ENCODE measurements around the gene POU3F3. TPM values are rescaled to one million over a fixed set of nuclear protein-coding genes. Genes with fewer than 3 reads are reported as not detected.

POU3F3 gene
- total RNA-seq, 1 donor from 2014 or later, result not detected

DNA sequence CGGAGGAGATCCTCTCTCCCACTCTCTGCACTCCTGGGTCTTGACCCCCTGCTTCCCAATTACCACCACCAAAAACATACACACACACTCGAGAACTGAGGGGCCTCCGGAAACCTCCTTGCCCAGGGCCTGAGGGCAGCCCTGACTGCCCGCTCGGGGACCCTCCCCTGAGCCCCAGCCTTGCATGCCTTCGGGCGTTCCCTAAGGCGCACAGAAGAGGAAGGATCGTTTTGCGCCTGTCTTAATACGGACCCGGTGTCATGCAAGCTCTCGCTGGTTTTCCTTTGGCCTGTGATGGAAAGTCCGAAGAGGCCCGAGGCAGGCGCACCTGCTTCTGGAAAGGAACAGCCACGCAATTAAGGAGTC lies 19.8 kb downstream of the POU3F3 start:
- intact Hi-C loops (cut with micrococcal nuclease), result loop anchor here (2.0 kb wide), 1 partner anchor 25 kb away; no protein-coding TSS in a partner anchor

GRCh38 chr2:104874230-104874629 lies 20.3 kb downstream of the POU3F3 start:
- intact Hi-C loops (cut with micrococcal nuclease), result no loop called here

DNA sequence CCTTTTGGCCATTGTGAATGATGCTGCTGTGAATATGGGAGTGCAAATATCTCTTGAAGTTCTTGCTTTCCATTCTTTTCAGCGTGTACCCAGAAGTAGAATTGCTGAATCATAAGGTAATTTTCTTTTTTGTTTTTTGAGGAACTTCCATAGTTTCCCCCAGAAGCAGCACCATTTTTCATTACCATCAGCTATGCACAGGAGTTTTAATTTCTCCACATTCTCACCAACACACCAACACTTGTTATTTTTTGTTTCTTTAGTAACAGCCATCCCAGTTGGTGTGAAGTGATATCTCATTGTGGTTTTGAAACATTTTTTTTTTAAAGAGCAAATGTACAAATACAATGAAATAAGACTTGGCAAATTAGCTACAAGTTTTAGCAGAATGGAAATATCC lies 21.3 kb downstream of the POU3F3 start:
- intact Hi-C loops (cut with micrococcal nuclease), result no loop called here

DNA sequence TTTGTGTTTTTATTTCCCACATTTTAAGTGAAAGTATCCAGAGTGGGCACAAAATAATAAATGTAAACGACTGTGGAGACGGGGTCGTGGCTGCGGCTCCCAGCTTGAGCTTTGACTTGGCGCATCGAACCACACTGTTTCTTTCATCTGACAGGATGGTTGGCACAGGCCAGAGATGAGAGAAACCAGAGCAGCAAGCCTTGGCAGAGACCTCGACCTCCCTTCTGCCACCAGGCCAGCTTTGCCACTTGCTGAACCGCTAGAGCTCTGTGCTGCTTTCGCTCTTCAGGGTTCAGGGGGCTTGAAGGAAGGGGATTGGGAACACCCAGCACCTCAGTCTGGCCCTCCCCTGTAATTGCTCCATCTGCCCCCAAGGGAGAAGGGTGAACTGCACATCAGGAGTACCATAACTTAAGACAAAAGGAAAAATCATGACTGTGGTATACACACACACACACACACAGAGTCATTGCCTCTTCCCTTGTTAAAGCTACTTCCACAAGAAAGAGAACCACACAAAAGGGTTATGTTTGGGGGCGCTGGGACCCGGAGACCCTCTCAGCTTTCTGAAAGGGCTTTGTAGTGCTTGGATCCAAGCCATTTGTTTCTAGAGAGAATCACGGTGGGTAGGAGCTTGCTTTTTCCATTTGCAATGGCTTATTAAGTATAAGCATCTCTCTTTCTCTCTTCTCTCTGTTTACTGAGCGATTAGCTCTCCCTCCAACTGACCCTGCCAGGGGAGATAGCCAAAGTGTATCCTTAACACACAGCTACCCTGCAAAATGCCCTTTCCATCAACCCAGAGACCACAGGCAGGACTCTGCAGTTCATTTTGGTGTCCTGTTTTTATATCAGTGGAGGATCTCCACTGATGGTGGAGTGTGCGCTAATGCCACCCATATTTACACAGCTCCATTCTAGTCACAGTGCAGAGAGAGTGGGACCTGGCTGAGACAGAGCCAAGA lies 23.0 kb downstream of the POU3F3 start:
- intact Hi-C loops (cut with micrococcal nuclease), result no loop called here

DNA sequence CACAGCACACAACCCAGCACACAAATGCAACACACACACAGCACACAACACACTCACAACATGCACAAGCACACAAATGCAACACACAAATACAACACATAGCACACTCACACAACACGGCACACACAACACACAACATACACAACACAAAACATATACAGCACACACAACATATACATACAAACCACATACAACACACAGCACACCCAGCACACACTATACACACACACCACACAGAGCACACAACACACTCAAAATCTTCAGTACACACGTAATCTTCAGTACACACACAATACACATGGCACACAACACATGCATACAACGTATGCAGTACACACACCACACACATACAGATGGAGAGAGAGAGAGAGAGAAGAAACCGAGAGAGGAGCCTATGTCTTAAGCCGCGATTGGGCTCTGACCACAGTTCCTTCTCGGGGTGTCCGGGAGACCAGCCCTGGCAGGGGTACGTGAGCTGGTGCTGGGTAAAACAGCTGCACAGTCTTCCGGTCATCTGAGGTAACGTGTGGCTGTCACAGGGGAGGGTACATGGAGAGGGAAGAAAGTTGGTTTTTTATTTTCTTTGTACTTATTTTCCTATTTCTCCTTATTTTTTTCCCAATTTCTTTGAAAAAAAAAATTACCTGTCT lies 25.1 kb downstream of the POU3F3 start:
- intact Hi-C loops (cut with micrococcal nuclease), result no loop called here

DNA sequence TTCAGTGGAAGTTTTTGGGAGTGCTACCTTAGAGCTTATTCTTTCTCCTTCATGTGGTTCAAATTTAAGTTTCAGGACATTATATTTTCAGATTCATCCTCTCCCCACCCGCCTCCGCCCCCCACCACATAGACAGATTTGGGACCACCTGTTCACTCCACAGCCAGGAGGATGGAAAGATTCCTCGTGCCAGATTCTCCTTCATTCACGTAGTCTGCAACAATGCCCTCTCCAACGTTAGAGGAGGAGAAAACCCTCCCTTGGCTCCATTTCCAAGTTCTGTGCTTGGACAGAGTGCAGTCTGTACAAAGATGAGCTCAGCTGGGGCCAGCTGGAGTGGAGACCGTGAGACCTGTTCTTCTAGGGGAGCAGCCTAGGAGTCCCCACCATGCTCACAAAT lies 26.2 kb downstream of the POU3F3 start:
- intact Hi-C loops (cut with micrococcal nuclease), result no loop called here

- intact Hi-C loops (cut with micrococcal nuclease), result no loop called here
Observed at GRCh38 chr2:104883357-104883756, 29.4 kb downstream of the POU3F3 start.

DNA sequence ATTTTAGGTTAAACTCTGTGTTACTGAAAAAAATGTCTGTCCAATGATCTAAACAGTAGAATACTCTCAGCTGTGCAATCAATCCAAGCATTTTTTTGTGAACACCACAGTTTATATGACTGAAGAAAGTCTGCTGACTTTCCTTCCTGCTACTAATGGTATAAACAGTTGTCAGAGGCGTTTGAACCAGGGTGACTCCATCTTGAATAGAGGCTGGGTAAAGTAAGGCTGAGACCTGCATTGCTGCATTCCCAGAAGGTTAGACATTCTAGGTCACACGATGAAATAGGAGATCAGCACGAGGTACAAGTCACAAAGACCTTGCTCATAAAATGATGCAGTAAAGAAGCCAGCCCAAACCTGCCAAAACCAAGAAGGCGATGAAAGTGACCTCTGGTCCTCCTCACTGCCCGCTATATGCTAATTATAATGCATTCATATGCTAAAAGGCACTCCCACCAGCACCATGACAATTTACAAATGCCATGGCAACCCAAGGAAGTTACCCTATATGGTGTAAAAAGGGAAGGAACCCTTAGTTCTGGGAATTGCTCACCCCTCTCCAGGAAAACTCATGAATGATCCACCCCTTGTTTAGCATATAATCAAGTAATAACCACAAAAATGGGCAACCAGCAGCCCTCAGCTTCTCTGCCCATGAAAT lies 31.3 kb downstream of the POU3F3 start:
- intact Hi-C loops (cut with micrococcal nuclease), result no loop called here

DNA sequence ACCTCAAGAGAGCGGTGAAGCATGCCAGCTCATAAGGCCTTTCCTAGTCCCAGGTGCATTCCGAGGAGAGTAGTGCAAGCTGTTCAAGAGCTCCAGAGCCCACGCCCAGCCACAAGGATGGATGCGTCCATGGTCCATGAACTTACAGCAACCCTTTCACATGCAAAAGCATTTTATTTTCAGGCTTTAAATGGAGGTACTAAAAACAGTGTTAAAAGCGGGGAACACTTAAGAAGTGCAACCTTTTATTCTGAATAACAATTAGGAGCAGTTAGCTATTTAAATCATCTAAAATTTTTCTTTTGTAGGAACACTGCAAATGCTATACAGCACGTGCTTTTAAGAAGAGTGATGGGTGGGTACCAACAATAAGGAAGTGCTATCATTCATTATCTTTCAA lies 33.8 kb downstream of the POU3F3 start:
- intact Hi-C loops (cut with micrococcal nuclease), result no loop called here

- intact Hi-C loops (cut with micrococcal nuclease), result no loop called here
Observed at GRCh38 chr2:104888489-104889258, 34.8 kb downstream of the POU3F3 start.

DNA sequence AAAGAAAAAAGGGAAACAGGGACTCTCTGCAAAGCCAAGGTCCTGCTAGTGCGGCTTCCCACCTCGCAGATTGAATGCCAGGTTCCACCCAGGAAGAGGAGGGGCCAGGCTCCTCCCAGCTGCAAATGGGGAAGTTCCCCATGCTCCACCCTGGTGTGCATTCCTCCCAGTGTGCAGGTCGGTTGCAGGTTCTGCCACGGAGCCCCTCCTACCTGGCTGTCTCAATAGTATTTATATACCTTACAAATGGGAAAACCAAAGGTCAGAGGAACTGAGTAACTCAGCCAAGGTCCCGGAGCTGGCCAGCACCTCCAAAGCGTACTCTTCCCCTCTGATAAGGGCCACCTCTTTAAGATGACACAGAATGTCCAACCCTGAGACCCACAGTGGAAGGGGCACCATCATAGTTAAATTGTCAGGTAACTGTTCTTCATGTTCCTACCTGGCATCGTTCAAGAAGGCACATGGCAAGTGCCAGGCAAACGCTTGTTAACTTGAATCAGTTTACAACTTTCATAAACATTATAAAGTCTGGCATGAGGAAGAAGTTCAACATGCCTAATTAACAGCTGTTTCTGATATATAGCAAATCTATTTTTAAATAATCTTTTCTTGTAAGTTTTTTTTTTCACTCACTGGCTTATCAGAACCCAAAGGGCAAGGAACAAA lies 35.5 kb downstream of the POU3F3 start:
- intact Hi-C loops (cut with micrococcal nuclease), result no loop called here

DNA sequence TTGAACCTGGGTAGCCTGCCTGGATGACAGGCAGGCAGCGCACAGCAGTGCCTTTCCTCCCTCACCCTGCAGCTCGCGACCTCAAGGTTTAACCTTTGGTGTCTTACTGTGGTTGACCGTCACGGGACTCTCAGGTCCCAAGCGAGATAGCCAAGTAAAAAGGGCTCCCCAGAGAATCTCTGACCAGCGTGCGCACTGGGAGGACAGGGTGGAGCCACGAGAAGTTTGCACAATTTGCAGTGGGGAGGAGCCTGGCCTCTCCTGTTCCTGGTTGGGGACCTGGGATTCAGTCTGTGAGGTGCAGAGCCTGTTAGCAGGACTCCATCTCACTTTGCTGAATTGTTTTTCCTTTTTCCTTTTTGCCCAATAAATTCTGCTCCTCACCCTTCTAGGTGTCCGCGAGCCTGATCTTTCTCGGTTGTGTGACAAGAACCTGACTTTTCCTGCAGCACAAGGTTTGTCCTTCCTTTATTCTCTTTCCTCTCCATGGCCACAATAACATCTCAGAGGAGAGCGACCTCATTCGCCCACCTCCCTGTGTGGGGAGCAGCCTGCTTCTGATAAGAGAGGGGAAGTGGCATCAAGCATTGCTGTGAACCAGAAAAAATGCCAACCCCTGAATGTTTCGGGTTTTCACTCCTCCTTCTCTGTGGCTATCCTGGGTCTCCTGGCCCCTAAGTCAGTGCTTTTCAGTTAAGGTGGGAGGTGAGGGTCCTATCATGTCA lies 36.2 kb downstream of the POU3F3 start:
- intact Hi-C loops (cut with micrococcal nuclease), result no loop called here

- intact Hi-C loops (cut with micrococcal nuclease), result no loop called here
Observed at GRCh38 chr2:104890685-104891069, 36.8 kb downstream of the POU3F3 start.

- intact Hi-C loops (cut with micrococcal nuclease), result no loop called here
Observed at GRCh38 chr2:104891145-104891544, 37.2 kb downstream of the POU3F3 start.

DNA sequence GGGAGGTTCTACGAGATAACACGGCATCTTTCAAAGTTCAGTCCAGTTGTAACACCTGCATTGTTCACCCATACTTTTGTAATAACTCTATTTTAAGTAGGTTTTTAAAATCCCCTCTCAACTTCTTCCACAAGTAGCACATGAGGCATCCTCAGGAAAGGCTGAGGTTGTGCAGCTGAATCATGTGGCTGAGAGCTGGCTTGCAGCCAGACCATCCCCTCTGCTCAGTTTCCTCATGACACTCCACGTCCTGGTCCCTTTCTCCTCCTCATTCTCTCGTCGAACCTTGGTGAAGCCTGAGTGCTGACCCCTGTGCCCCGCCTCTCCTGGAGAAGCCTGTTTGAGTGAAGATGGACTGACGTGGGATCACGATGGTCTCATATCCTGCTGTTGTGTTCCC lies 42.5 kb downstream of the POU3F3 start:
- intact Hi-C loops (cut with micrococcal nuclease), result no loop called here

GRCh38 chr2:104897515-104898184 lies 43.7 kb downstream of the POU3F3 start:
- intact Hi-C loops (cut with micrococcal nuclease), result no loop called here

DNA sequence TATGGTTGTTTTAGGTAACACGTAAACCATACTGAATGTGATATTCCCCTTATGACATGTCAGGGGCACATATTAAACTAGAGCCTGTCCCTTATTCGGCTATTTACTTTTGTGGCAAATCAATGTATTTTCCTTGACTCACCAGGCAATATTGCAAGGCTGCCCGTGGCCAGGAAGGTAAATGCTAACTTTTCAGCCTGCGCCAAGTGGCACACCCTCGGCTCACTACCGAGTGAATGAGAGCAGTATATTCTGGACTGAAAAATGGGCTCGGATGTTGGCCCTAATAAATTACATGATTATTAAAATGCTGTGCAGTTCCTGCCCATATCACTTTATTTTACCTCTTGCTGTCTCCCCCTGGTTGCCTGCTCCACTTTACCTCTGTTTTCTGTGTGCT lies 46.7 kb downstream of the POU3F3 start:
- intact Hi-C loops (cut with micrococcal nuclease), result no loop called here

DNA sequence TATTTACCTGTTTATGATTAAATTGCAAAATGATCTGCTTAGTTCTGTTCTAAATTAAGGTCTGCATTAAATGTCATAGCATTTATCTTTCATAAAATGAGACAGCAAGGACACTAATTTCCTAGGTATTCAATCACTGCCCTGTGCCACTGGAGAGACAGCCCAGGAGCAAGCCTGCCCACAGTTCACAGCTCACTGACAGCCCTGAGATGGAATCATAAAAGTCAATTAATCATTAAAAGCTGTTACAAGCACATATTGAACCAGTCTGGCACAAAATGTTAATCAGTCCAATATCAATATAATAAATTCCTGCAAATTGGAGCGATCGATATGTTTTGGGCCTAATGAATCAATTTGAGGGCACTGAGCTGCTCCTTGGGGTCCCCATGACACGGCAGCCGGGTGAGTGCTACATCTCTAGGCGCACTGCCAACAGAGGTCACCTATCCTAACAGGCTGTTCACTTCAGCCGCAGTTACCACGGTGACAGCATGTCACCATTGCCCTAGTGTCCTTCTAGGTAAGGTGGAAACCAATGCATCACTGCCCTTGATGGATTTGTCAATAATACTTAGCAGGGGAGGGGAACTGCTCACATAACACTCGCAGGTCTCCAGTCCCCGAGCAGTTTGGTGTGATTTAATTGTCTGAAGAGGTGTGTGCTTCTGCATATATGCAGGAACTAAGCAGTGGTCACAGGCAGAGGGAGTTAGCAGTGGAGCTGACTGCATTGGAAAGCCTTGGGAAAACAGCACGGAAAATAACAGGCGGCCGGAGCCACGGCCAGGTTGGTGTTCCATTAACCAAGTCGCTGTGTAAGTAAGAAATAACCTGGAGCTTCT lies 47.3 kb downstream of the POU3F3 start:
- intact Hi-C loops (cut with micrococcal nuclease), result no loop called here

- intact Hi-C loops (cut with micrococcal nuclease), result no loop called here
Observed at GRCh38 chr2:104902317-104902716, 48.4 kb downstream of the POU3F3 start.
